ENCODE results near the gene EEIG1.

EEIG1 gene

GRCh38 chr9:127999461-127999860 lies 18.7 kb upstream of the EEIG1 start:
- no peak overlapping the region for H3K27ac ChIP-seq
- no peak for TF ChIP-seq CTCF (conservative IDR thresholded peaks at IDR 0.05)

GRCh38 chr9:127993721-127994120 lies 12.9 kb upstream of the EEIG1 start:
- TF ChIP-seq CTCF (conservative IDR thresholded peaks at IDR 0.05): no peak
- no peak overlapping the region for H3K27ac ChIP-seq

GRCh38 chr9:127991757-127992274 lies 11.0 kb upstream of the EEIG1 start:
- H3K27ac ChIP-seq: no peak overlapping the region

GRCh38 chr9:127991017-127991756 lies 10.4 kb upstream of the EEIG1 start:
- no peak overlapping the region for H3K27ac ChIP-seq
- TF ChIP-seq CTCF (conservative IDR thresholded peaks at IDR 0.05): no peak

More at GRCh38 chr9:127991757-127992274, 11.0 kb upstream of the EEIG1 start:
- TF ChIP-seq CTCF (conservative IDR thresholded peaks at IDR 0.05): no peak

- H3K27ac ChIP-seq: no peak overlapping the region
- TF ChIP-seq CTCF (conservative IDR thresholded peaks at IDR 0.05): no peak
Measured at GRCh38 chr9:127990554-127990953, 9.8 kb upstream of the EEIG1 start.

GRCh38 chr9:127989094-127989493 lies 8.3 kb upstream of the EEIG1 start:
- TF ChIP-seq CTCF (conservative IDR thresholded peaks at IDR 0.05): no peak

GRCh38 chr9:127987103-127987614 lies 6.4 kb upstream of the EEIG1 start:
- peak overlapping the region; percentile 52 for H3K27ac ChIP-seq
- TF ChIP-seq CTCF (conservative IDR thresholded peaks at IDR 0.05): no peak

More at GRCh38 chr9:127989094-127989493, 8.3 kb upstream of the EEIG1 start:
- H3K27ac ChIP-seq: no peak overlapping the region
